CD4-positive, alpha-beta T cell treated with Interferon alpha-2 for 1 hour (primary cell): ENCODE data around the gene MADD.
A peak's percentile ranks its signal among the peaks of the same experiment; 100 is the strongest.

ENCODE experiments used
- DNase-seq, 2 donors: peaks; one replicate each; pipeline ENCODE4 v3.0.0-alpha.2; 2020 to 2022

MADD gene

GRCh38 chr11:47342036-47342803 is 72.3 kb downstream of the MADD start:
- DNase-seq = no peak

- DNase-seq = no peak
These were observed 72.9 kb downstream of the MADD start for GRCh38 chr11:47342854-47343253.

- DNase-seq = no peak
These were observed 76.1 kb downstream of the MADD start for GRCh38 chr11:47345890-47346563.

GRCh38 chr11:47347137-47347536 is 77.2 kb downstream of the MADD start:
- no peak for DNase-seq

- no peak for DNase-seq
These were observed 78.3 kb downstream of the MADD start for GRCh38 chr11:47348131-47348802.

GRCh38 chr11:47348859-47349258 is 78.9 kb downstream of the MADD start:
- no peak for DNase-seq

GRCh38 chr11:47349521-47350095 is 79.7 kb downstream of the MADD start:
- no peak for DNase-seq

GRCh38 chr11:47350315-47350714 is 80.4 kb downstream of the MADD start:
- DNase-seq = no peak

- DNase-seq = no peak
These were observed 81.5 kb downstream of the MADD start for GRCh38 chr11:47351156-47352126.

- DNase-seq = no peak
These were observed 82.6 kb downstream of the MADD start, which contains the start of gene MYBPC3 for GRCh38 chr11:47352556-47352955. MYBPC3 (minus strand) TSS chr11:47352702; CDS start chr11:47352647, 55 bp downstream.

GRCh38 chr11:47353978-47354774 is 84.2 kb downstream of the MADD start:
- DNase-seq = no peak

- DNase-seq = no peak
These were observed 85.0 kb downstream of the MADD start for GRCh38 chr11:47354913-47355282.

GRCh38 chr11:47355283-47356128 is 85.6 kb downstream of the MADD start:
- peak in 1 of 2 donors; percentile 11 for DNase-seq

- DNase-seq = no peak
These were observed 86.4 kb downstream of the MADD start for GRCh38 chr11:47356129-47356997.

GRCh38 chr11:47356998-47357329 is 87.0 kb downstream of the MADD start:
- DNase-seq = no peak

- DNase-seq = no peak
These were observed 88.2 kb downstream of the MADD start for GRCh38 chr11:47357985-47358730.

- no peak for DNase-seq
These were observed 88.8 kb downstream of the MADD start for GRCh38 chr11:47358731-47359051.

- no peak for DNase-seq
These were observed 89.2 kb downstream of the MADD start for GRCh38 chr11:47359162-47359561.

GRCh38 chr11:47359586-47359985 is 89.7 kb downstream of the MADD start:
- peak in 1 of 2 donors; percentile 21 for DNase-seq
